HUES48 (cell line): ENCODE measurements around the gene MAPK7.

Experiments used
- H3K27ac ChIP-seq: one replicate; pipeline ENCODE4 v1.7.0; 2013; ENCODE audit warnings: low read depth, low read length, inconsistent platforms
- H3K27me3 ChIP-seq: 2 replicates; pipeline ENCODE4 v1.6.1; 2013; ENCODE audit warnings: mild to moderate bottlenecking, low read length; ENCODE audit not compliant: control insufficient read depth, insufficient read depth
- H3K36me3 ChIP-seq: 2 replicates; pipeline ENCODE4 v1.6.1; 2013; ENCODE audit warnings: low read length; ENCODE audit not compliant: control insufficient read depth, insufficient read depth
- H3K4me1 ChIP-seq: 2 replicates; pipeline ENCODE4 v1.6.1; 2013; ENCODE audit warnings: mild to moderate bottlenecking, low read length; ENCODE audit not compliant: control insufficient read depth, insufficient read depth
- H3K4me3 ChIP-seq: 2 replicates; pipeline ENCODE4 v1.5.1; 2013; ENCODE audit warnings: mild to moderate bottlenecking, low read depth, low read length
- H3K9ac ChIP-seq: 2 replicates; pipeline ENCODE4 v1.6.1; 2013; ENCODE audit warnings: mild to moderate bottlenecking, low read depth, low read length, moderate library complexity
- H3K9me3 ChIP-seq: 2 replicates; pipeline ENCODE4 v1.6.1; 2013; ENCODE audit warnings: low read length; ENCODE audit not compliant: control insufficient read depth, insufficient read depth

MAPK7 gene

GRCh38 chr17:19388791-19389785 is 10.8 kb downstream of the MAPK7 start:
- H3K36me3 ChIP-seq: peaks cover 16% of the 10 kb centered on the region
- H3K27me3 ChIP-seq: no peaks in the 10 kb centered on the region
- peaks cover 26% of the 10 kb centered on the region for H3K4me1 ChIP-seq
- no peak overlapping the region for H3K4me3 ChIP-seq
- no peak overlapping the region for H3K27ac ChIP-seq
- H3K9me3 ChIP-seq: no peaks in the 10 kb centered on the region
- no peak overlapping the region for H3K9ac ChIP-seq

GRCh38 chr17:19390951-19391350 is 12.7 kb downstream of the MAPK7 start:
- H3K9ac ChIP-seq: no peak overlapping the region
- peaks cover 24% of the 10 kb centered on the region for H3K4me1 ChIP-seq
- no peaks in the 10 kb centered on the region for H3K36me3 ChIP-seq
- H3K27me3 ChIP-seq: no peaks in the 10 kb centered on the region
- H3K27ac ChIP-seq: no peak overlapping the region
- H3K4me3 ChIP-seq: no peak overlapping the region
- no peaks in the 10 kb centered on the region for H3K9me3 ChIP-seq

GRCh38 chr17:19391432-19391831 is 13.1 kb downstream of the MAPK7 start:
- Histone ChIP-seq H3K4me3 (no peak overlapping the region), H3K27me3 (no peaks in the 10 kb centered on the region), H3K4me1 (peaks cover 21% of the 10 kb centered on the region)

GRCh38 chr17:19392303-19392702 is 14.0 kb downstream of the MAPK7 start:
- H3K4me1 ChIP-seq: peaks cover 18% of the 10 kb centered on the region
- H3K9ac ChIP-seq: no peak overlapping the region
- H3K36me3 ChIP-seq: no peaks in the 10 kb centered on the region
- no peaks in the 10 kb centered on the region for H3K27me3 ChIP-seq
- H3K9me3 ChIP-seq: no peaks in the 10 kb centered on the region
- H3K4me3 ChIP-seq: no peak overlapping the region
- H3K27ac ChIP-seq: no peak overlapping the region

More at GRCh38 chr17:19391432-19391831, 13.1 kb downstream of the MAPK7 start:
- no peak overlapping the region for H3K9ac ChIP-seq
- H3K9me3 ChIP-seq: no peaks in the 10 kb centered on the region
- no peaks in the 10 kb centered on the region for H3K36me3 ChIP-seq
- H3K27ac ChIP-seq: no peak overlapping the region

- H3K9me3 ChIP-seq: no peaks in the 10 kb centered on the region
- H3K4me3 ChIP-seq: no peak overlapping the region
- H3K9ac ChIP-seq: no peak overlapping the region
- no peaks in the 10 kb centered on the region for H3K36me3 ChIP-seq
- H3K27ac ChIP-seq: no peak overlapping the region
- H3K4me1 ChIP-seq: peaks cover 11% of the 10 kb centered on the region
- no peaks in the 10 kb centered on the region for H3K27me3 ChIP-seq
Measured at GRCh38 chr17:19397556-19398041, 19.3 kb downstream of the MAPK7 start.

- H3K4me3 ChIP-seq: no peak overlapping the region
- no peaks in the 10 kb centered on the region for H3K9me3 ChIP-seq
- H3K4me1 ChIP-seq: peaks cover 11% of the 10 kb centered on the region
- no peaks in the 10 kb centered on the region for H3K36me3 ChIP-seq
- no peaks in the 10 kb centered on the region for H3K27me3 ChIP-seq
- H3K9ac ChIP-seq: no peak overlapping the region
- no peak overlapping the region for H3K27ac ChIP-seq
Measured at GRCh38 chr17:19398301-19399181, 20.2 kb downstream of the MAPK7 start.

DNA sequence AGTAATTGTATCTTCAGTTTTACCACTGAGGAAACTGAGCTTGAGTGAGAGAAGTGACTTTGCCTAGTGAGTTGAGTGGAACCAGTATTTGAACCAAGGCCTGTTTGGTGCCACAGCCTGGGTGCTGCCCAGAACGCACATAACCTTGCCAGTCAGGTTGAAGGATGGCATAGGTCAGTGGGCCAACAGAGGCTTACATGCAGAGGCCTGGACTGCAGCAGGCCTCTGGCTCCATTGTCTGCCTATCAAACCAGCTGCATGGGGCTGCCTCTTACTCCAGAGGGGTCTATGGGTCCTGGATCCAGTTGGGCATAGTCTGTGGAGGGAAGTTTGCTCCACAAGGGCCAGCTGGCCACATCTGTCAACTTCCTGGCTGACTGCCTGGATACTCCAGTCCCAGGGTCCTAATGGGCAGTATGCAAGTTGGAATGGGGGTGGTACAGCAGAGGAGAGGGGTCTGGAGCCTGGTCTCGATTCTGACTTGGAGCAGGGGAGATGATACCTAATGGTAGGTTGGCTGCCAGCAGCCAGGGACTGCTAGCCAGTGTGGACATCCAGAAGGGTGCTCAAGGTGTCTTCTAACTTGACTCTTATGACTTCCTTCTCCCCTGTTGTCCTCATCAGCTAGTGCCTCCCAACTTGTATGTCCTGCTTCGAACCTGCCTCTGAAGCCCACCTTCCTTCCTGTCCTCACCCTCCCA is 21.6 kb downstream of the MAPK7 start:
- H3K36me3 ChIP-seq: no peaks in the 10 kb centered on the region
- no peak overlapping the region for H3K4me3 ChIP-seq
- H3K27ac ChIP-seq: no peak overlapping the region
- H3K4me1 ChIP-seq: peaks cover 11% of the 10 kb centered on the region
- no peaks in the 10 kb centered on the region for H3K9me3 ChIP-seq
- H3K27me3 ChIP-seq: no peaks in the 10 kb centered on the region
- no peak overlapping the region for H3K9ac ChIP-seq

GRCh38 chr17:19401321-19402010 is 23.2 kb downstream of the MAPK7 start:
- H3K9me3 ChIP-seq: no peaks in the 10 kb centered on the region
- H3K27me3 ChIP-seq: no peaks in the 10 kb centered on the region
- no peak overlapping the region for H3K9ac ChIP-seq
- no peaks in the 10 kb centered on the region for H3K36me3 ChIP-seq
- no peak overlapping the region for H3K4me3 ChIP-seq
- H3K4me1 ChIP-seq: peaks cover 11% of the 10 kb centered on the region
- H3K27ac ChIP-seq: no peak overlapping the region

DNA sequence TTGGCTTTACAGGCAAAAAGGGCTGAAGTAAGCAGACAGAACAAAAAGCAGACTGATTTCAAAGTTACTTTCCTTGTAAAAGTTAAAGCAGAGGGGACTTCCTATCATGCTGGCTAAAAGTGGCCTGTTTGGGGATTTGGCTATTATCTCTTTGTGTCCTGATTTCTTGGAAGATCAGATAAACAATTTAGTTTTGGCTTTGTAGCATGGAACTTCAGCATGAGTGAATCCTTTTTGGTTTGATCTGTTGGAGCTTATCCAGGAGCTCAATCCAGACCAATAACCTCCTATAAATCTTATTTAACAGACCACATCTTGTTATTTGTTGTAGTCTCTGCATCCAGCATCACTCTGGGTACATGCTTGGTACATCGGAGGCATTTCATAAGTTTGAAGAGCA is 23.9 kb downstream of the MAPK7 start:
- Histone ChIP-seq H3K4me3 (no peak overlapping the region), H3K27me3 (no peaks in the 10 kb centered on the region), H3K9me3 (no peaks in the 10 kb centered on the region), H3K27ac (no peak overlapping the region), H3K4me1 (peaks cover 11% of the 10 kb centered on the region), H3K36me3 (no peaks in the 10 kb centered on the region), H3K9ac (no peak overlapping the region)

DNA sequence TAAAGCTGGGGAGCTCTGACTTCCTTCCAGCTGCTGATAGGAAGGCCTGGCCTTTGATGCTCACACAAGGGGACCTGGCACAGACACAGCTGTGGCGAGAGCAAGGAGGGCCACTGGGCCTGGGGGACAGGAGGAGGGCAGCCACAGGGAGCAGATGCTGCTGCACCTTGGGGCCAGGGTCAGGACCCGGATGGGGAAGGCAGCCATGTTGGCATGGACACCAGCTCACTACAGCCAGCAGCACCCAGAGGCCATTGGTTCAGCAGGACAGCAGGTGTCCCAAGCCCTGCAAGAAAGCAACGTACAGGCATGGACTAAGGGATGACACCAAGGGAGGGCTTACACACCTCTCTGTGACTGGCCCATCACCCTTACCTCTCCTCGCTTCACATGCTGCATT is 24.7 kb downstream of the MAPK7 start:
- Histone ChIP-seq H3K9me3 (no peaks in the 10 kb centered on the region), H3K4me3 (no peak overlapping the region), H3K27me3 (no peaks in the 10 kb centered on the region), H3K4me1 (peaks cover 5% of the 10 kb centered on the region; the same call in 1 of the 2 replicates), H3K9ac (no peak overlapping the region), H3K36me3 (no peaks in the 10 kb centered on the region), H3K27ac (no peak overlapping the region)
